ENCODE measurements around the gene CNKSR2. TPM values are rescaled to one million over a fixed set of nuclear protein-coding genes. Genes with fewer than 3 reads are reported as not detected.

The CNKSR2 gene
- total RNA-seq, 1 experiment from 2014 or later: 1.5 TPM

DNA sequence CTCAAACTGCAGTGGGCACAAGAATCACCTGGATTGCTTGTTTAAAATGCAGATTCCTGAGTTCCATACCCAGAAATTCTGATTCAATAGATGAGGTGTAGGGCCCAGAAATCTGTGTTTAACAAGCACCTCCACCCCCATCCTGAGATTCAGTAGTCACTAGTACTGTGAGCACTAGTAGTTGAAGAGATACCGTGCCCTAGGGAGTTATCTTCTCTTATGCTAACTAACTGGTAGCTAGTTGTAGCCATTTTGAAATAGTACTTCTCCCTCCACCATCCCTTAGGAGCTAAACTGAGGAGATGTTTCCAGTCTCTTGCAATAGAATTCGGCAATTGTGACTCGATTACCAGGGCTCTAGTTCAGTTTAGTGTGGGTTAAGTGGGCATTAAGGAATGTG, 265.6 kb downstream of the CNKSR2 start:
- no TSS peak for BruUV-seq (replicated peaks)
- Histone ChIP-seq H3K4me1 (replicated peaks; ENCODE audit: insufficient read depth) (no peaks in the 10 kb centered on the region), H3K36me3 (ENCODE audit: low read depth) (no peaks in the 10 kb centered on the region)

GRCh38 chrX:21645431-21645830, 271.2 kb downstream of the CNKSR2 start:
- no peaks in the 10 kb centered on the region for H3K4me1 ChIP-seq (replicated peaks; ENCODE audit: insufficient read depth)
- no peaks in the 10 kb centered on the region for H4K20me1 ChIP-seq (ENCODE audit: insufficient read depth)
- intact Hi-C loops (cut with micrococcal nuclease; ENCODE audit: unreplicated experiment): no loop called here
- BruUV-seq (replicated peaks): no TSS peak
- TF ChIP-seq CTCF (conservative IDR thresholded peaks at IDR 0.05) (no peak), EZH2 (IDR thresholded peaks at IDR 0.05; ENCODE audit: low read depth) (no peak)
- H3F3A ChIP-seq (ENCODE audit: insufficient read depth, low read depth): no peaks in the 10 kb centered on the region
- no peaks in the 10 kb centered on the region for H3K27me3 ChIP-seq (ENCODE audit: insufficient read depth, low read depth)
- H3K9me2 ChIP-seq (ENCODE audit: insufficient read depth): no peaks in the 10 kb centered on the region
- H3K27ac ChIP-seq: no peak overlapping the region
- no peaks in the 10 kb centered on the region for H3K79me2 ChIP-seq (ENCODE audit: low read depth)
- no peaks in the 10 kb centered on the region for H3K36me3 ChIP-seq (ENCODE audit: low read depth)
- DNase-seq: no peak
- ChIA-PET POLR2A (ENCODE audit: unreplicated experiment) (no interaction called here), CTCF (no interaction called here)
- no peak overlapping the region for H3K4me2 ChIP-seq
- H3K9me3 ChIP-seq (ENCODE audit: insufficient read depth, low read depth): no peaks in the 10 kb centered on the region
- no peak overlapping the region for H2AFZ ChIP-seq
- no peak overlapping the region for H3K4me3 ChIP-seq

More for the DNA sequence above, 265.6 kb downstream of the CNKSR2 start:
- Histone ChIP-seq H3K4me2 (no peak overlapping the region), H3K79me2 (ENCODE audit: low read depth) (no peaks in the 10 kb centered on the region), H3K9me3 (ENCODE audit: insufficient read depth, low read depth) (no peaks in the 10 kb centered on the region), H3F3A (ENCODE audit: insufficient read depth, low read depth) (no peaks in the 10 kb centered on the region), H4K20me1 (ENCODE audit: insufficient read depth) (no peaks in the 10 kb centered on the region), H2AFZ (no peak overlapping the region), H3K27ac (no peak overlapping the region), H3K27me3 (ENCODE audit: insufficient read depth, low read depth) (no peaks in the 10 kb centered on the region), H3K4me3 (no peak overlapping the region), H3K9me2 (ENCODE audit: insufficient read depth) (no peaks in the 10 kb centered on the region)
- TF ChIP-seq CTCF (conservative IDR thresholded peaks at IDR 0.05): no peak
- no peak for TF ChIP-seq EZH2 (IDR thresholded peaks at IDR 0.05; ENCODE audit: low read depth)
- ChIA-PET CTCF (no interaction called here), POLR2A (ENCODE audit: unreplicated experiment) (no interaction called here)
- no peak for DNase-seq
- intact Hi-C loops (cut with micrococcal nuclease; ENCODE audit: unreplicated experiment): no loop called here

- no peak for DNase-seq
- H3F3A ChIP-seq (ENCODE audit: insufficient read depth, low read depth): no peaks in the 10 kb centered on the region
- H4K20me1 ChIP-seq (ENCODE audit: insufficient read depth): no peaks in the 10 kb centered on the region
- no peak overlapping the region for H3K4me2 ChIP-seq
- ChIA-PET POLR2A (ENCODE audit: unreplicated experiment) (no interaction called here), CTCF (no interaction called here)
- no peaks in the 10 kb centered on the region for H3K27me3 ChIP-seq (ENCODE audit: insufficient read depth, low read depth)
- no peak overlapping the region for H3K27ac ChIP-seq
- H3K4me3 ChIP-seq: no peak overlapping the region
- no peak overlapping the region for H2AFZ ChIP-seq
- H3K4me1 ChIP-seq (replicated peaks; ENCODE audit: insufficient read depth): no peaks in the 10 kb centered on the region
- intact Hi-C loops (cut with micrococcal nuclease; ENCODE audit: unreplicated experiment): no loop called here
- no peaks in the 10 kb centered on the region for H3K9me3 ChIP-seq (ENCODE audit: insufficient read depth, low read depth)
- BruUV-seq (replicated peaks): no TSS peak
- TF ChIP-seq EZH2 (IDR thresholded peaks at IDR 0.05; ENCODE audit: low read depth) (no peak), CTCF (conservative IDR thresholded peaks at IDR 0.05) (no peak)
- H3K36me3 ChIP-seq (ENCODE audit: low read depth): no peaks in the 10 kb centered on the region
- no peaks in the 10 kb centered on the region for H3K79me2 ChIP-seq (ENCODE audit: low read depth)
- no peaks in the 10 kb centered on the region for H3K9me2 ChIP-seq (ENCODE audit: insufficient read depth)
Observed at GRCh38 chrX:21645886-21646285, 271.7 kb downstream of the CNKSR2 start.
